Subcutaneous adipose tissue (tissue), 4 donors: ENCODE data around the gene SDHA. TPM values are rescaled to one million over a fixed set of nuclear protein-coding genes. Genes with fewer than 3 reads are reported as not detected.

ENCODE experiments used
- CTCF ChIP-seq: fragments of 450-650 bp; IDR thresholded peaks from one replicate; pipeline ENCODE4 v1.5.1; 2016; ENCODE audit warnings: low read depth, mild to moderate bottlenecking, control low read depth, antibody characterized with exemption, moderate library complexity
- total RNA-seq, 4 donors: library from RNA; depleted of rRNA; stranded (reverse); fragments of >200 nt; gene quantifications; one replicate each; pipeline ENCODE4 v1.1.0, GENCODE V29; 2016

Gene SDHA
- total RNA-seq, 4 donors from 2014 or later: 71.4 to 104 (median 72.1) TPM

- TF ChIP-seq CTCF: no peak
Observed at GRCh38 chr5:172841-173251, 45.3 kb upstream of the SDHA start.

- TF ChIP-seq CTCF: no peak
Observed at GRCh38 chr5:173392-174290, 44.5 kb upstream of the SDHA start.

- no peak for TF ChIP-seq CTCF
Observed at GRCh38 chr5:174291-174600, 43.9 kb upstream of the SDHA start.

- TF ChIP-seq CTCF: no peak
Observed at GRCh38 chr5:174876-175465, 43.1 kb upstream of the SDHA start.

- TF ChIP-seq CTCF: no peak
Observed at GRCh38 chr5:176296-176823, 41.8 kb upstream of the SDHA start.

GRCh38 chr5:178110-178509 is 40.0 kb upstream of the SDHA start:
- no peak for TF ChIP-seq CTCF

- TF ChIP-seq CTCF: no peak
Observed at GRCh38 chr5:179401-179800, 38.7 kb upstream of the SDHA start.
